IMR-90 (cell line): ENCODE results near the gene TVP23C.

Experiments
- BHLHE40 ChIP-seq: fragments of 150-350 bp; IDR thresholded peaks from 2 replicates; pipeline ENCODE4 v1.6.1; 2016; ENCODE audit warnings: mild to moderate bottlenecking, low read depth, low read length
- CEBPB ChIP-seq: IDR thresholded peaks from 2 replicates; pipeline ENCODE4 v1.6.1; 2012; ENCODE audit warnings: low read depth, low read length, improper control_type of control experiment
- CTCF ChIP-seq: conservative IDR thresholded peaks from 2 replicates; pipeline ENCODE4 v1.5.1; 2012; ENCODE audit warnings: mild to moderate bottlenecking, low read depth, low read length, improper control_type of control experiment
- MXI1 ChIP-seq: IDR thresholded peaks from 2 replicates; pipeline ENCODE4 v1.6.1; 2012; ENCODE audit warnings: low read depth, mild to moderate bottlenecking, low read length, moderate library complexity, borderline replicate concordance
- NFE2L2 ChIP-seq: fragments of 150-350 bp; IDR thresholded peaks from 2 replicates; pipeline ENCODE4 v1.6.1; 2016; ENCODE audit warnings: low read depth, mild to moderate bottlenecking, low read length
- POLR2A ChIP-seq: IDR thresholded peaks from 2 replicates; pipeline ENCODE4 v1.6.1; 2012; ENCODE audit warnings: mild to moderate bottlenecking, low read depth, low read length
- RAD21 ChIP-seq: IDR thresholded peaks from 2 replicates; pipeline ENCODE4 v1.6.1; 2012; ENCODE audit warnings: low read length, improper control_type of control experiment
- RCOR1 ChIP-seq: IDR thresholded peaks from 2 replicates; pipeline ENCODE4 v1.6.1; 2012; ENCODE audit warnings: mild to moderate bottlenecking, low read length, improper control_type of control experiment; ENCODE audit not compliant: insufficient replicate concordance
- RFX5 ChIP-seq: IDR thresholded peaks from 2 replicates; pipeline ENCODE4 v1.8.0; 2012; ENCODE audit warnings: low read depth, mild to moderate bottlenecking, low read length, moderate library complexity
- SMC3 ChIP-seq: fragments of 150-350 bp; IDR thresholded peaks from 2 replicates; pipeline ENCODE4 v1.6.1; 2016; ENCODE audit warnings: low read depth, mild to moderate bottlenecking, antibody characterized with exemption, low read length, moderate library complexity
- USF2 ChIP-seq: fragments of 150-350 bp; IDR thresholded peaks from 2 replicates; pipeline ENCODE4 v1.6.1; 2017; ENCODE audit warnings: mild to moderate bottlenecking, antibody characterized with exemption, low read length, low read depth

- TF ChIP-seq RFX5 (no peak), CTCF (no peak), POLR2A (no peak), NFE2L2 (no peak), BHLHE40 (no peak), CEBPB (no peak), MXI1 (no peak), RAD21 (no peak), SMC3 (no peak), RCOR1 (no peak), USF2 (no peak)
Measured at GRCh38 chr17:15479703-15480102, 83.6 kb downstream of the TVP23C start.
